HG02840 (cell line): ENCODE measurements around the gene IMPA2.

Experiments used
- ATAC-seq: cut with Tn5 transposase; IDR thresholded peaks from one replicate; pipeline ENCODE4 v1.9.1; 2021; ENCODE audit warnings: mild to moderate bottlenecking, moderate library complexity, moderate number of reproducible peaks; ENCODE audit not compliant: unreplicated experiment, low FRiP score

The IMPA2 gene

GRCh38 chr18:12041561-12041960, 60.3 kb downstream of the IMPA2 start:
- ATAC-seq = no peak

GRCh38 chr18:12043811-12044210, 62.5 kb downstream of the IMPA2 start:
- no peak for ATAC-seq

- no peak for ATAC-seq
Observed at GRCh38 chr18:12044591-12044990, 63.3 kb downstream of the IMPA2 start.

- ATAC-seq = no peak
Observed at GRCh38 chr18:12046046-12046750, 64.9 kb downstream of the IMPA2 start.

GRCh38 chr18:12046751-12047335, 65.5 kb downstream of the IMPA2 start:
- no peak for ATAC-seq

- no peak for ATAC-seq
Observed at GRCh38 chr18:12048010-12048826, 66.9 kb downstream of the IMPA2 start.

GRCh38 chr18:12048827-12049175, 67.5 kb downstream of the IMPA2 start:
- ATAC-seq = no peak

GRCh38 chr18:12049978-12050811, 68.9 kb downstream of the IMPA2 start:
- peak; percentile 84 for ATAC-seq

GRCh38 chr18:12052866-12053265, 71.6 kb downstream of the IMPA2 start:
- no peak for ATAC-seq

- ATAC-seq = no peak
Observed at GRCh38 chr18:12053289-12053688, 72.0 kb downstream of the IMPA2 start.

GRCh38 chr18:12056034-12056883, 75.0 kb downstream of the IMPA2 start:
- no peak for ATAC-seq

GRCh38 chr18:12056884-12057402, 75.6 kb downstream of the IMPA2 start:
- ATAC-seq = no peak

GRCh38 chr18:12057419-12058039, 76.2 kb downstream of the IMPA2 start:
- no peak for ATAC-seq

GRCh38 chr18:12059334-12060181, 78.3 kb downstream of the IMPA2 start:
- ATAC-seq = no peak

GRCh38 chr18:12060182-12060870, 79.0 kb downstream of the IMPA2 start:
- ATAC-seq = no peak

- no peak for ATAC-seq
Observed at GRCh38 chr18:12061685-12062084, 80.4 kb downstream of the IMPA2 start.

- ATAC-seq = no peak
Observed at GRCh38 chr18:12062974-12063373, 81.7 kb downstream of the IMPA2 start.
